CD14-positive monocyte (primary cell): ENCODE data around the gene HRH2. TPM values are rescaled to one million over a fixed set of nuclear protein-coding genes. Genes with fewer than 3 reads are reported as not detected.

Experiments used
- DNase-seq, 3 donors: peaks; one replicate each; pipeline ENCODE4 v3.0.0-alpha.2; 2011 to 2022
- H2AFZ ChIP-seq: 2 replicates; pipeline ENCODE4 v1.6.0; 2012; ENCODE audit warnings: mild to moderate bottlenecking, low read depth, low read length, inconsistent platforms; ENCODE audit not compliant: insufficient read depth, poor library complexity, severe bottlenecking
- H3K27ac ChIP-seq, 2 donors: 1 replicate in 1 of 2; 2 replicates in 1 of 2; pipeline ENCODE4 v1.5.1; 2012 to 2013; ENCODE audit warnings: low read length in 2 of 2, control low read depth in 1 of 2, inconsistent platforms in 1 of 2, low read depth in 1 of 2, mild to moderate bottlenecking in 1 of 2
- H3K27me3 ChIP-seq, 2 donors: one replicate each; pipeline versions ENCODE4 v1.6.0 to v1.6.1; 2011 to 2013; ENCODE audit warnings: low read length in 2 of 2; ENCODE audit not compliant: control insufficient read depth in 2 of 2, insufficient read depth in 2 of 2
- H3K36me3 ChIP-seq, 2 donors: replicated peaks in 1 of 2; 1 replicate in 1 of 2; 2 replicates in 1 of 2; pipeline versions ENCODE4 v1.5.1 to v1.6.1; 2012 to 2013; ENCODE audit warnings: low read length in 2 of 2, control low read depth in 1 of 2, inconsistent platforms in 1 of 2, mild to moderate bottlenecking in 1 of 2; ENCODE audit not compliant: insufficient read depth in 2 of 2, control insufficient read depth in 1 of 2
- H3K4me1 ChIP-seq, 2 donors: 1 replicate in 1 of 2; 2 replicates in 1 of 2; pipeline versions ENCODE4 v1.5.1 to v1.6.1; 2012 to 2013; ENCODE audit warnings: low read length in 2 of 2, control low read depth in 1 of 2, inconsistent platforms in 1 of 2, mild to moderate bottlenecking in 1 of 2, moderate library complexity in 1 of 2; ENCODE audit not compliant: insufficient read depth in 2 of 2, control insufficient read depth in 1 of 2
- H3K4me2 ChIP-seq: replicated peaks from 2 replicates; pipeline ENCODE3; 2012; ENCODE audit warnings: low read length, moderate library complexity, mild to moderate bottlenecking; ENCODE audit not compliant: poor library complexity, severe bottlenecking; ENCODE audit errors: extremely low read depth
- H3K4me3 ChIP-seq, 3 experiments: fragments of 200-600 bp in 1 of 3; sonication (generic) in 1 of 3; replicated peaks in 1 of 3; 1 replicate in 2 of 3; 2 replicates in 1 of 3; pipeline ENCODE4 v1.5.1; 2011 to 2013; ENCODE audit warnings: low read length in 3 of 3, mild to moderate bottlenecking in 3 of 3, control low read depth in 2 of 3, low read depth in 2 of 3, inconsistent platforms in 1 of 3, moderate library complexity in 1 of 3
- H3K79me2 ChIP-seq: 2 replicates; pipeline ENCODE4 v1.6.0; 2012; ENCODE audit warnings: mild to moderate bottlenecking, control low read depth, inconsistent platforms, low read length, moderate library complexity; ENCODE audit not compliant: insufficient read depth
- H3K9ac ChIP-seq: 2 replicates; pipeline ENCODE4 v1.6.0; 2017; ENCODE audit warnings: low read length, mild to moderate bottlenecking; ENCODE audit not compliant: insufficient read depth, poor library complexity, severe bottlenecking
- H3K9me3 ChIP-seq, 2 donors: replicated peaks in 1 of 2; 1 replicate in 1 of 2; 2 replicates in 1 of 2; pipeline versions ENCODE4 v1.5.1 to v1.6.1; 2012 to 2013; ENCODE audit warnings: low read length in 2 of 2, control low read depth in 1 of 2; ENCODE audit not compliant: control insufficient read depth in 1 of 2, insufficient read depth in 1 of 2
- H4K20me1 ChIP-seq: 2 replicates; pipeline ENCODE4 v1.6.0; 2012; ENCODE audit warnings: mild to moderate bottlenecking, low read length, control low read depth, moderate library complexity; ENCODE audit not compliant: insufficient read depth
- H3K27ac Mint-ChIP-seq, 7 donors: one replicate each; pipeline ENCODE4 v1.8.0; 2020; ENCODE audit warnings: mild to moderate bottlenecking in 7 of 7, mixed read lengths in 7 of 7, moderate library complexity in 6 of 7, inconsistent platforms in 2 of 7
- H3K27me3 Mint-ChIP-seq, 3 donors: one replicate each; pipeline ENCODE4 v1.8.0; 2021 to 2022; ENCODE audit warnings: low read depth in 3 of 3, mild to moderate bottlenecking in 3 of 3, mixed read lengths in 3 of 3, moderate library complexity in 3 of 3, inconsistent platforms in 1 of 3
- H3K36me3 Mint-ChIP-seq, 2 donors: one replicate each; pipeline ENCODE4 v1.8.0; 2020; ENCODE audit warnings: mixed read lengths in 2 of 2, inconsistent platforms in 1 of 2, mild to moderate bottlenecking in 1 of 2
- H3K4me1 Mint-ChIP-seq: one replicate; pipeline ENCODE4 v1.8.0; 2020; ENCODE audit warnings: mild to moderate bottlenecking, mixed read lengths
- H3K4me3 Mint-ChIP-seq, 2 donors: one replicate each; pipeline ENCODE4 v1.8.0; 2020; ENCODE audit warnings: mild to moderate bottlenecking in 2 of 2, mixed read lengths in 2 of 2, moderate library complexity in 1 of 2
- H3K9me3 Mint-ChIP-seq, 7 donors: one replicate each; pipeline ENCODE4 v1.8.0; 2020 to 2022; ENCODE audit warnings: mixed read lengths in 7 of 7, mild to moderate bottlenecking in 6 of 7, moderate library complexity in 6 of 7, inconsistent platforms in 2 of 7
- WGBS: methylation state at CpG from one replicate; pipeline ENCODE4 v1.1.5; 2013; ENCODE audit warnings: missing lambda C conversion rate; ENCODE audit not compliant: insufficient coverage; 5-methylcytosine and 5-hydroxymethylcytosine counted together
- intact Hi-C, 2 donors: fragments of 100-400 bp; cut with micrococcal nuclease; formaldehyde crosslinking; loops; one replicate each; pipeline versions ENCODE4 v1.15.0 to v1.15.1; 2023
- polyA plus RNA-seq, 3 donors: library from polyadenylated mRNA; depleted of rRNA in 1 of 3; unstranded in 2 of 3; stranded (reverse) in 1 of 3; fragments of 300-500 nt in 2 of 3; fragments of >200 nt in 1 of 3; fragmentation: Illumina TruSeq in 2 of 3; gene quantifications; 1 replicate in 2 of 3; 2 replicates in 1 of 3; pipeline ENCODE4 v1.2.3, GENCODE V29; 2012 to 2021
- TF ChIP-seq, protein P1 (sequence below): fragments of 200-600 bp; IDR thresholded peaks from one replicate; pipeline ENCODE4 v1.8.0; 2022; ENCODE audit warnings: antibody characterized with exemption, mild to moderate bottlenecking

HRH2 gene
- polyA plus RNA-seq, 3 donors = 10.6 to 71.7 (median 25.5) TPM

DNA sequence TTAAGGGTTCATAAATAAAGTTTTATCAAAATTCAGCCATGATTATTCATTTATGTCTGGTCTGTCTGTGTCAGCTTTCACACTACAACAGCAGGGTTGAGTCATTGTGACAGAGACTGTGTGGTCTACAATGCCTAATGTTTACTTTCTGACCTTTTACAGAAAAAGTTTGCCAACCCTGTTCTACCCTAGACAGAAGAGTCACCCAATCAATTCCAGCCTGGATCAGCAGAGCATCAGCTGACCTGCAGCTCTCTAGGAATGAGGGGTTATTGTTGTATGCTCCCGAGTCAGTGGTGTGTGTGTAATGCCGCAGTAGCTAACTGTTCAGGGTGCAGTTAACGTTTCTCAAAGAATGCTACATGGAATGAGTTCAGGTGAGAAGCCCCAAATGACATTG lies 87.3 kb downstream of the HRH2 start:
- Histone ChIP-seq H3K4me2 (no peak overlapping the region), H3K9ac (no peak overlapping the region), H3K27me3 (peaks cover 0 to 3% of the 10 kb centered on the region in 2 donors), H3K27ac (no peak overlapping the region), H3K79me2 (no peaks in the 10 kb centered on the region), H2AFZ (no peak overlapping the region), H3K4me3 (no peak overlapping the region), H4K20me1 (no peaks in the 10 kb centered on the region), H3K9me3 (peaks cover 0 to 4% of the 10 kb centered on the region in 2 donors), H3K36me3 (no peaks in the 10 kb centered on the region), H3K4me1 (no peaks in the 10 kb centered on the region)
- Mint-ChIP-seq H3K4me3 (no peak overlapping the region), H3K9me3 (peaks cover 0 to 6% (median 3%) of the 10 kb centered on the region in 7 donors), H3K27me3 (peaks cover 12 to 18% (median 17%) of the 10 kb centered on the region in 3 donors), H3K27ac (no peak overlapping the region), H3K36me3 (no peaks in the 10 kb centered on the region), H3K4me1 (peaks cover 6% of the 10 kb centered on the region)
- TF ChIP-seq, protein P1, sequence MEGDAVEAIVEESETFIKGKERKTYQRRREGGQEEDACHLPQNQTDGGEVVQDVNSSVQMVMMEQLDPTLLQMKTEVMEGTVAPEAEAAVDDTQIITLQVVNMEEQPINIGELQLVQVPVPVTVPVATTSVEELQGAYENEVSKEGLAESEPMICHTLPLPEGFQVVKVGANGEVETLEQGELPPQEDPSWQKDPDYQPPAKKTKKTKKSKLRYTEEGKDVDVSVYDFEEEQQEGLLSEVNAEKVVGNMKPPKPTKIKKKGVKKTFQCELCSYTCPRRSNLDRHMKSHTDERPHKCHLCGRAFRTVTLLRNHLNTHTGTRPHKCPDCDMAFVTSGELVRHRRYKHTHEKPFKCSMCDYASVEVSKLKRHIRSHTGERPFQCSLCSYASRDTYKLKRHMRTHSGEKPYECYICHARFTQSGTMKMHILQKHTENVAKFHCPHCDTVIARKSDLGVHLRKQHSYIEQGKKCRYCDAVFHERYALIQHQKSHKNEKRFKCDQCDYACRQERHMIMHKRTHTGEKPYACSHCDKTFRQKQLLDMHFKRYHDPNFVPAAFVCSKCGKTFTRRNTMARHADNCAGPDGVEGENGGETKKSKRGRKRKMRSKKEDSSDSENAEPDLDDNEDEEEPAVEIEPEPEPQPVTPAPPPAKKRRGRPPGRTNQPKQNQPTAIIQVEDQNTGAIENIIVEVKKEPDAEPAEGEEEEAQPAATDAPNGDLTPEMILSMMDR = no peak
- intact Hi-C loops = no loop called here
- DNase-seq = no peak
- 79% methylated on average over 3 of the region's 3 CpGs for WGBS

DNA sequence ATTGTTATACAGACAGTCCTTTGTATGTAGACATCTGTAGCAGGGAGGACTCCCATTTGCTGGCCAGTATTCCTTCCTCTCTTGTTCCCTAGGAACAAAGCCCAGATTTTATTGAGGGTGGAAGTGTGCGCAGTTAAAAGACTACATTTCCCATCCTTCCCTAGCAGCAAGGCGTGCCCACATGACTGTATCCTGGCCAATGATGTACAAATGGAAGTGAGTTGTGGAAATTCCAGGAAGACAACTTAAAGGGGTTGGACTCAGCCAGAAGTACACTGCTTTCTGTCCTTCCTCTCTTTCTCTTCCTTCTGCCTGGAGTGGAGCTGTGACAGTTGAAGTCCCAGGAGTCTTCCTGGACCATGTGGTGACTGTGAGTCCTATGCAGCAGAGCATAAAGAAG lies 89.0 kb downstream of the HRH2 start:
- Mint-ChIP-seq H3K4me3 (no peak overlapping the region), H3K9me3 (peaks cover 0 to 6% (median 3%) of the 10 kb centered on the region in 7 donors), H3K27ac (no peak overlapping the region), H3K4me1 (no peaks in the 10 kb centered on the region), H3K27me3 (peaks cover 10 to 22% (median 14%) of the 10 kb centered on the region in 3 donors), H3K36me3 (no peaks in the 10 kb centered on the region)
- Histone ChIP-seq H3K36me3 (no peaks in the 10 kb centered on the region), H3K4me2 (no peak overlapping the region), H3K9ac (no peak overlapping the region), H3K4me3 (no peak overlapping the region), H4K20me1 (no peaks in the 10 kb centered on the region), H3K9me3 (peaks cover 0 to 4% of the 10 kb centered on the region in 2 donors), H3K4me1 (no peaks in the 10 kb centered on the region), H3K79me2 (no peaks in the 10 kb centered on the region), H3K27ac (no peak overlapping the region), H2AFZ (no peak overlapping the region), H3K27me3 (peaks cover 0 to 3% of the 10 kb centered on the region in 2 donors)
- DNase-seq = no peak
- intact Hi-C loops = no loop called here
- TF ChIP-seq, protein P1 = no peak
- no CpG with 5 or more reads among the region's 2 CpGs for WGBS
